Measurements from ENCODE around the gene NDUFB1.

NDUFB1 gene

GRCh38 chr14:92121670-92122350 lies at the start of gene NDUFB1, which contains the start of gene CPSF2:
NDUFB1 (minus strand) TSS chr14:92121706; CDS start chr14:92117637, 4,069 bp downstream.
CPSF2 (plus strand) TSS chr14:92121969; CDS start chr14:92130985, 9,016 bp downstream.
- peak; percentile 83 for DNase-seq

GRCh38 chr14:92164958-92165357 lies 43.5 kb upstream of the NDUFB1 start:
- DNase-seq = no peak

GRCh38 chr14:92161521-92161920 lies 40.0 kb upstream of the NDUFB1 start:
- no peak for DNase-seq

GRCh38 chr14:92160619-92161018 lies 39.1 kb upstream of the NDUFB1 start:
- DNase-seq = peak; percentile 90

GRCh38 chr14:92154283-92154942 lies 32.9 kb upstream of the NDUFB1 start:
- no peak for DNase-seq

GRCh38 chr14:92153581-92153980 lies 32.1 kb upstream of the NDUFB1 start:
- no peak for DNase-seq

- DNase-seq = no peak
Observed at GRCh38 chr14:92144708-92145107, 23.2 kb upstream of the NDUFB1 start.

GRCh38 chr14:92143962-92144361 lies 22.5 kb upstream of the NDUFB1 start:
- no peak for DNase-seq

GRCh38 chr14:92143309-92143708 lies 21.8 kb upstream of the NDUFB1 start:
- DNase-seq = no peak

- peak; percentile 36 for DNase-seq
Observed at GRCh38 chr14:92135269-92135668, 13.8 kb upstream of the NDUFB1 start.

- DNase-seq = no peak
Observed at GRCh38 chr14:92134456-92134855, 12.9 kb upstream of the NDUFB1 start.

GRCh38 chr14:92122761-92123160 lies 1.3 kb upstream of the NDUFB1 start:
- DNase-seq = no peak

- DNase-seq = no peak
Observed at GRCh38 chr14:92122351-92122677, 808 bp upstream of the NDUFB1 start.

- DNase-seq = peak; percentile 48
Observed at GRCh38 chr14:92121207-92121669, 268 bp downstream of the NDUFB1 start.

GRCh38 chr14:92109490-92109889 lies 12.0 kb downstream of the NDUFB1 start:
- peak; percentile 13 for DNase-seq

GRCh38 chr14:92108345-92109254 lies 12.9 kb downstream of the NDUFB1 start:
- no peak for DNase-seq

GRCh38 chr14:92106143-92106926 lies 15.2 kb downstream of the NDUFB1 start, which contains the start of gene ATXN3:
ATXN3 (minus strand) TSS chr14:92106582; CDS start chr14:92106552, 30 bp downstream.
- peak; percentile 99 for DNase-seq

GRCh38 chr14:92105893-92106142 lies 15.7 kb downstream of the NDUFB1 start:
- DNase-seq = peak; percentile 90

- DNase-seq = peak; percentile 65
Observed at GRCh38 chr14:92105073-92105892, 16.2 kb downstream of the NDUFB1 start.

GRCh38 chr14:92103363-92103989 lies 18.0 kb downstream of the NDUFB1 start:
- DNase-seq = peak; percentile 34

- DNase-seq = peak; percentile 18
Observed at GRCh38 chr14:92099802-92100201, 21.7 kb downstream of the NDUFB1 start.
